Activated naive CD8-positive, alpha-beta T cell (primary cell): ENCODE results near the gene PRR14.

ENCODE experiments used
- H3K27ac Mint-ChIP-seq: one replicate; pipeline ENCODE4 v1.8.0; 2021; ENCODE audit warnings: mixed read lengths
- H3K27me3 Mint-ChIP-seq: one replicate; pipeline ENCODE4 v1.8.0; 2021; ENCODE audit warnings: mixed read lengths
- H3K36me3 Mint-ChIP-seq: one replicate; pipeline ENCODE4 v1.8.0; 2021; ENCODE audit warnings: mixed read lengths
- H3K4me1 Mint-ChIP-seq: one replicate; pipeline ENCODE4 v1.8.0; 2021; ENCODE audit warnings: low read depth, mixed read lengths
- H3K4me3 Mint-ChIP-seq: one replicate; pipeline ENCODE4 v1.8.0; 2021; ENCODE audit warnings: mild to moderate bottlenecking, mixed read lengths
- H3K9me3 Mint-ChIP-seq: one replicate; pipeline ENCODE4 v1.8.0; 2021; ENCODE audit warnings: low read depth, mixed read lengths

PRR14 gene

DNA sequence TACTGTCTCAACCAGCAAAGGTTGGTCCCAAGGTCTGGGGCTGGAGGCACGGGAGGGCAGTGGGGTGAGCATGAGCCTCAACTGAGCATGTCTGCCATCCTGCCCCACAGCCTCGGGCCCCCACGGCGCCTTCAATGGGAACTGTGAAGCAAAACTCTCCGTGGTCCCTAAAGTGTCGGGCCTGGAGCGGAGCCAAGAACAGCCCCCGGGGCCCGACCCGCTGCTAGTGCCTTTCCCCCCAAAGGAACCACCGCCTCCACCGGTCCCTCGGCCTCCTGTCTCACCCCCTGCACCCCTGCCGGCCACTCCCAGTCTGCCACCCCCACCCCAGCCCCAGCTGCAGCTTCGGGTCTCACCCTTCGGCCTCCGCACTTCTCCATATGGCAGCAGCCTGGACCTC is 11.7 kb downstream of the PRR14 start:
- Mint-ChIP-seq H3K36me3 (peaks cover 17% of the 10 kb centered on the region), H3K4me1 (peaks cover 40% of the 10 kb centered on the region), H3K27ac (peak overlapping the region; percentile 99), H3K4me3 (peak overlapping the region; percentile 97), H3K9me3 (no peaks in the 10 kb centered on the region), H3K27me3 (no peaks in the 10 kb centered on the region)

DNA sequence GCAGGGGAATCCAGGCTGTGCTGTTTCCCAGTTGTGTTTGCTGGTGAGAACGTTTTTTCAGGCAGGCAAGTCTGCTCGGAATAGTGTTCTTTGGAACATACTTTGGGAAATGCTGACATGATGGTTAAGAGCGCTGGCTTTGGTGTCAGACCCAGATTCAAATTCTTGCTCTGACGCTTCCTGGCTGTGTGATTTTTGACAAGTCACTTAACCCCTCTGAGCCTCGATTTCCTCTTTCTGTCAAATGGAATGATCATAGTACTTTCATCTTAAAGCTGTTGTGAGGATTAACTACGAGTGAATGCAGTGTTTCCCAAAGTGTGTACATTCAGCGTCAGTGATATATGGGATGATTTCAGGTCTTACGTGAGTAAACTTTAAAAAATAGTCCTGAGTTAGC is 12.3 kb downstream of the PRR14 start:
- Mint-ChIP-seq H3K4me3 (peak overlapping the region; percentile 97), H3K27ac (peak overlapping the region; percentile 88), H3K4me1 (peaks cover 42% of the 10 kb centered on the region), H3K9me3 (no peaks in the 10 kb centered on the region), H3K27me3 (no peaks in the 10 kb centered on the region), H3K36me3 (peaks cover 20% of the 10 kb centered on the region)

DNA sequence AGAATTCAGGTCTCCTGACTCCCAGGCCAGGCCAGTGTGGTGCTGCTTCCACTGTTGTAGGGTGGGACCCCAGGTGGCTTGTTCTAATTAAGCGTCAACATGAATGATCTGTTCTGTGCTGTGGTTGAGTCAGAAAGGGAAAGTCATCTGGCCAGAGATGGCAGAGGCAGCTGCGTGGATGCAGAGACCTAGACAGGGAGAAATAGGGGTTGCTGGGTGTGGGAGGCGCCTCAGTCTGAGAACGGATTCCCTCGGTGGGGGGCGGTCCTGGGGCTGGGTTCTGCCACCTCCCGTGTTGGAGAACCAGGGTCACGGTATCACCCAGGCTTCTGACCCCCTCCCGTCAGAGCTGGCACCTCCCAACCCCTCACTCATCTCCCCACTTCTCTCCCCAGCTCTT is 13.1 kb downstream of the PRR14 start:
- Mint-ChIP-seq H3K4me1 (peaks cover 43% of the 10 kb centered on the region), H3K27me3 (no peaks in the 10 kb centered on the region), H3K27ac (peak overlapping the region; percentile 88), H3K4me3 (peak overlapping the region; percentile 97), H3K36me3 (peaks cover 20% of the 10 kb centered on the region), H3K9me3 (no peaks in the 10 kb centered on the region)

DNA sequence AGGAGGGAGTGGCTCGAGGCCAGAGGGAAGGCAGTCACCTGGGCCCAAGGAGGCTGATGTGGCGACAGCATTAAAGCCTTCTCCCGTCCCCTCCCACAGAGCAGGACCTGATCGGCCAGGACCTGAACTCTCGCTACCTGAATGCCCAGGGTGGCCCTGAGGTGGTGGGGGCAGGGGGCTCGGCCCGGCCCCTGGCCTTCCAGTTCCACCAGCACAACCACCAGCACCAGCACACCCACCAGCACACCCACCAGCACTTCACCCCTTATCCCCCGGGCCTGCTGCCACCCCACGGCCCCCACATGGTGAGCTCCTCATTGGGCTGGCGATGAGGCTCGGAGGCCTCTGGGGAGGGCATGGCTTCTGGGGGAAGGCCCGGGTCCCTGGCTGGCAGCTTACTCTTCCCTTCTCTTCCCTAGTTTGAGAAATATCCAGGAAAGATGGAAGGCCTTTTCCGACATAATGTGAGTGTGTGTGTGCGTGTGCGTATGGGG is 13.9 kb downstream of the PRR14 start:
- H3K36me3 Mint-ChIP-seq, result peaks cover 20% of the 10 kb centered on the region
- H3K4me1 Mint-ChIP-seq, result peaks cover 43% of the 10 kb centered on the region
- H3K4me3 Mint-ChIP-seq, result no peak overlapping the region

DNA sequence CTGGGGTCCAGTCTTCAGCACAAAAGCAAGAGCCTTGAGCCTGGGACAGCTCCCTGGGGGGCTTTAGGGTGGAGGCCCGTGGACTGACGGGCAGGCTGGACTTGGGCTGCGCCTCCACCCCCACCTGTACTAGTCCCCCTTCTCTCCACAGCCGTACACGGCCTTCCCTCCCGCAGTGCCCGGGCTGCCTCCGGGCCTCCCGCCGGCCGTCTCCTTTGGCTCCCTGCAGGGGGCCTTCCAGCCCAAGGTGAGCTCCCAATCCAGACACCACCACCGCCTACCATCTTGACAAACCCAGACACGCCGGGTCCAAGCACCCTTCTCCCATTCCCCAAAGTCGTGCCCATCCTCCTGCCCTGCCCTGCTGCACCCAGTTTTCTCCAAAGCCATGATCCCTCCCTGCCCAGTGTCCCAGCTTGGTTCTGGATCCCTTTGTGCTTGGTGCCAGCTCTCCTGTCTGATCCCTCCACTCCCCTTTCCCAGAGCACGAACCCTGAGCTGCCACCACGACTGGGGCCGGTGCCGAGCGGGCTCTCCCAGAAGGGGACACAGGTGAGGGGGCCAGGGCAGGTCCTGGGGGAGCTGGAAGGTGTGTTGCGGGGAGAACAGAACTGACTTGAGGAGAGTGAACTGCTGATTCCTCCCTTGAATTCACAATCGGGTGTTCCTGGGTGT is 14.5 kb downstream of the PRR14 start:
- Mint-ChIP-seq H3K4me1 (peaks cover 43% of the 10 kb centered on the region), H3K27me3 (no peaks in the 10 kb centered on the region), H3K36me3 (peaks cover 20% of the 10 kb centered on the region), H3K4me3 (peak overlapping the region; percentile 38), H3K27ac (peak overlapping the region; percentile 72), H3K9me3 (no peaks in the 10 kb centered on the region)

More for the DNA sequence above, 13.9 kb downstream of the PRR14 start:
- Mint-ChIP-seq H3K27me3 (no peaks in the 10 kb centered on the region), H3K9me3 (no peaks in the 10 kb centered on the region), H3K27ac (no peak overlapping the region)

DNA sequence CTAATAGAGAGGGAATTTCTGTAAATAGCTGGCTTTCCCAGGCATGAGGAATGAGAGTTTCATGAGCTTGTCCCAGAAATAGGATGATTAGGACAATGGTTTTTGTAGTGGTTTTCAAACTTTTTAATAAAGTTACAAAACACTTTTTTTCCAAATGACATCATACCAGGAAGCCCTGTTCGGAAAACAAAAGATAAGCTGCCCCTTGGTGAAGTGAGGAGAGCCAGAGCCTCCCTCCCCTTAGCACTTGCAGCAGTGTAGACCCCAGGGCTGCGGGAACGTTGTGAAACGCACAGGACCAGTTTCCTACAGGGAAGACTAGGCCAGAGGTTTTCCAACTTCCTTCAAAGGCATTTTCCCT is 15.1 kb downstream of the PRR14 start:
- Mint-ChIP-seq H3K27me3 (no peaks in the 10 kb centered on the region), H3K9me3 (no peaks in the 10 kb centered on the region), H3K27ac (no peak overlapping the region), H3K36me3 (peaks cover 16% of the 10 kb centered on the region), H3K4me3 (no peak overlapping the region), H3K4me1 (peaks cover 41% of the 10 kb centered on the region)

DNA sequence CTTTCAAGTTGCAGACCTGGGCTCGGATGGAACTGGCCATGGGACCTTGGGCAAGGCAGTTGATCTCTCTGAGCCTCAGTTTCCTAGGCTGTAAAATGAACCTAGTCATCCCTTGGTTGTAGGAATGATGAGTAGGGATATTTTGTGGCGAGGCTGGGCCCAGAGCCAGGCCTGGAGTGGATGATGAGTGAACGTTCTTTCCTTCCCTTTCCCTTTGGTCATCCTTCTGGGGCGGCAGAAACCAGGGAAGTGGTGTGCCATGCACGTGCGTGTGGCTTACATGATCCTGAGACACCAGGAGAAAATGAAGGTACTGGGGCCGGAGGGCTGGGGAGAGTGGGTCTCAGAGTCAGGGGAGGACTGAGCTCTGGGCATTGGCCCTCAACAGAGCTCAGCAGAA is 15.9 kb downstream of the PRR14 start:
- no peak overlapping the region for H3K4me3 Mint-ChIP-seq
- H3K27me3 Mint-ChIP-seq, result no peaks in the 10 kb centered on the region
- peaks cover 35% of the 10 kb centered on the region for H3K4me1 Mint-ChIP-seq
- peaks cover 11% of the 10 kb centered on the region for H3K36me3 Mint-ChIP-seq
- H3K9me3 Mint-ChIP-seq, result no peaks in the 10 kb centered on the region
- H3K27ac Mint-ChIP-seq, result peak overlapping the region; percentile 34

DNA sequence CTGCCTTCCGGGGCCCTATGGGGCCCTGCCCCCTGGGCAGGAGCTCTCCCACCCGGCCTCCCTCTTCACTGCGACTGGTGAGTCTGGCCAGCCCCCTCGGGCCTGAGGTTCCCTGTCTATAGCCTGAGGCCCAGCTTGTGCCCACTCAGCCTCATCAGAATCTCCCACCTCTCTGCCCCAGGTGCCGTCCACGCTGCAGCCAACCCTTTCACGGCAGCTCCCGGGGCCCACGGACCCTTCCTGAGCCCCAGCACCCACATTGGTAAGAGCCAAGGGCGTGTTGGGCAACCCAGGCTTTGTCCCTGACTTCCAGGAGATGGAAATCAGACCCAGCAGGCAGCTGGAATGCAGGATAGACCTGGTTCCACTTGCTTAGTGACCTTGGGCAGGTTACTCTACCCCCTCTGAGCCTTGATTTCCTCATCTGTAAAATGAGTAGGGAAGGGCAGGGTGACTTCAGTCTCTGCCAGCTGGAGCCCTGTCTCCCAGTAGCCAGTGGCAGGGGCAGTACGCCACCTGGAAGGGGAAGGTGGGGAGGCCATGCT is 16.7 kb downstream of the PRR14 start:
- Mint-ChIP-seq H3K27ac (peak overlapping the region; percentile 51), H3K4me1 (peaks cover 28% of the 10 kb centered on the region), H3K27me3 (no peaks in the 10 kb centered on the region), H3K4me3 (no peak overlapping the region), H3K36me3 (peaks cover 8% of the 10 kb centered on the region), H3K9me3 (no peaks in the 10 kb centered on the region)

DNA sequence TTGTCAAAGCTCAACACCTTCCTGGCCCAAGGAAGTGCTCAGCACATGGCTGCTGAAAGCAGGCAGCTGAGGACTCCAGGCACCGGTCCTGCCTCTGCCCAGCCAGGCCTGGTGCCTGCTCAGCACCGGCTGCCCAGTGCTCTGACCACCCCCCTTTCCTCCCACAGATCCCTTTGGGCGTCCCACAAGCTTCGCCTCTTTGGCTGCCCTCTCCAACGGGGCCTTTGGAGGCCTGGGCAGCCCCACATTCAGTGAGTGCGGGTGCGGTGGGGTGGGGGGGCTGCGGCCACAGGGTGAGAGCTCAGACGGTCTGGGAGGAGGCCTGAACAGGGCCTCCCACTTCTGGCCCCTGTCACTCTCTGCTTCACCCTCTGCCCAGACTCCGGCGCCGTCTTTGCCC is 17.6 kb downstream of the PRR14 start:
- Mint-ChIP-seq H3K27me3 (no peaks in the 10 kb centered on the region), H3K27ac (no peak overlapping the region), H3K4me1 (peaks cover 19% of the 10 kb centered on the region), H3K36me3 (peaks cover 6% of the 10 kb centered on the region), H3K9me3 (no peaks in the 10 kb centered on the region), H3K4me3 (no peak overlapping the region)

DNA sequence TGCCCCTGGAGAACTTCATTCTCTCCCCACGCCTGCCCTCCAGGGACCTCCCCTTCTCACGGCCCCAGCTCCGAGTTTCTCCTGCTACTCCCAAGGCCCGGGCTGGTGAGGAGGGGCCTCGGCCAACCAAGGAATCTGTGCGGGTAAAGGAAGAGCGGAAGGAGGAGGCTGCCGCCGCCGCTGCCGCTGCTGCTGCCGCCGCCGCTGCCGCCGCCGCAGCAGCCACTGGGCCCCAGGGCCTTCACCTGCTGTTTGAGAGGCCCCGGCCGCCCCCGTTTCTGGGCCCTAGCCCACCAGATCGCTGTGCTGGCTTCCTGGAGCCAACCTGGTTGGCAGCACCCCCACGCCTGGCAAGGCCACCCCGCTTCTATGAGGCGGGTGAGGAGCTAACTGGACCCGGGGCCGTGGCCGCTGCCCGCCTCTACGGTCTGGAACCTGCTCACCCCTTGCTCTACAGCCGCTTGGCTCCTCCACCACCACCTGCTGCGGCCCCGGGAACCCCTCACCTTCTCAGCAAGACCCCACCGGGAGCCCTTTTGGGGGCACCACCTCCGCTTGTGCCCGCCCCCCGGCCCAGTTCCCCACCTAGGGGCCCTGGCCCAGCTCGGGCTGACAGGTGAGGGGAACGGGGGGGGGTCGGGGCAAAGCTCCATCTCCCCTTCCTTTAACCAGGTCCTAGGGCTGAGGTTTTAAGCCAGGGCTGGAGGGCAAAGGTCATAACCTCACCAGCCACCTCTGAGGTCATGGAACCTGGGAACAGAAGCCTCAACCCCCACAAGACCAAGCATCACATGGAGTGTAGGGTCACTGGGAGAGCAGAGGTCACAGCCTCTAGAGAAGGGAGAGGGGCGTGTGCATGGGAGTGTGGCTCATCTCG is 18.5 kb downstream of the PRR14 start:
- no peak overlapping the region for H3K27ac Mint-ChIP-seq
- no peaks in the 10 kb centered on the region for H3K9me3 Mint-ChIP-seq
- H3K4me1 Mint-ChIP-seq, result peaks cover 15% of the 10 kb centered on the region
- H3K4me3 Mint-ChIP-seq, result no peak overlapping the region
- no peaks in the 10 kb centered on the region for H3K27me3 Mint-ChIP-seq
- H3K36me3 Mint-ChIP-seq, result peaks cover 3% of the 10 kb centered on the region

DNA sequence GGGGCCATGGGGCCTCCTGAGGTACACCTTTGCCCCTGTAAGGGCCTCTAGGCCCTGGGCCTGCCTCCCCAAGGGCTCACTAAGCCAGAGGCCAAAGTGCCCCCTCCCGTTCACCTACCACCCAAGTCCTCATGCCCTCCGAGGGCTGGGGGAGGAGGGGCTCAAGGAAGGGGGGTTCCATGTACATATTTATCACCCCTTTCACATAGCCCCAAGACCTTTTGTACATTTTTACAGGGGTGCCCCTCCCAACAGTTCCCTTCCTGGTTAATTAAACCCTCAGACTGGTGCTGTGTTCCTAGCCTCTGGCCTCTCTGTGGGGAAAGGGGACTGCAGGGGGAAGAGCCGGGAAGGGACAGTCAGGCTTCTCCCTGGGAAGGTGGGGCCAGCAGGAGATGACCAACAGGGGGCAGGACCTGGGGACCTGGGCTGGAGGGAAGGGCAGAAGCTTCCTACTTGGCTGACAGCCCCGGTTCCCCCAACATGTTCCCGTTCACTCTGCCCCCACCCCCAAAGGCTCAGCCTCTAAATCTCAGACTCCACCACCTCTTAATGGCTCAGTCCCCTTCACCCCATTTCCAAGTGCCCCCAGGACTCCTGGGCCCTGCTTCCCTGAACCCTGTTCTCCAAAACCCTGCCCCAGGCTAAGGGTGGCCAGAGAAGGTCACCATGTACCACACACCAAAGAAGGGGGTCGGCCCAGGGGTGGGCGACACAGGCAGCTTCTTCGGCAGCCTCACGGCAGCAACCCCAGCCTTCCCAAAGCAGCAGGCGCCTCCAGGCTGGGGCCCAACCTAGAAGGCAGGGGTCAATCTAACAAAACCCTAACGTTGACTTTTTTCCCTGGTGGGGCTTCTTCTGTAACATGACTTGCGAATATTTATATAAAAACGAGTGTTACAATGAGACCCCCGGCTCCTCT is 19.4 kb downstream of the PRR14 start:
- Mint-ChIP-seq H3K4me3 (no peak overlapping the region), H3K4me1 (peaks cover 13% of the 10 kb centered on the region), H3K9me3 (no peaks in the 10 kb centered on the region), H3K27ac (no peak overlapping the region), H3K27me3 (no peaks in the 10 kb centered on the region), H3K36me3 (peaks cover 3% of the 10 kb centered on the region)

DNA sequence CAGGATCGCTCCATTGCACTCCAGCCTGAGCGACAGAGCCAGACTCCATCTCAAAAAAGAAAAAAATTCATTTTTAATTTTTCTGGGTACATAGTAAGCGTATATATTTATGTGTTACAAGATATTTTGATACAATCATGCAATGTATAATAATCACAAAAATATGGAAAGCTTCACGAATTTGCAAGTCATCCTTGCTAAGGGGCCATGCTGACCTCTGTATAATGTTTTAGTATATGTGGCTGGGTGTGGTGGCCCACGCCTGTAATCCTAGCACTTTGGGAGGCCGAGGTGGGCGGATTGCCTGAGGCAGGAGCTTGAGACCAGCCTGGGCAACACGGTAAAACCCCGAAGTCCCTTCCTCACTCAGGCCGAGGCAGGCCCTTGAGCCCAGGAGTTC is 24.4 kb downstream of the PRR14 start:
- Mint-ChIP-seq H3K4me1 (peaks cover 1% of the 10 kb centered on the region), H3K36me3 (no peaks in the 10 kb centered on the region), H3K27ac (no peak overlapping the region), H3K9me3 (no peaks in the 10 kb centered on the region), H3K4me3 (no peak overlapping the region), H3K27me3 (no peaks in the 10 kb centered on the region)

DNA sequence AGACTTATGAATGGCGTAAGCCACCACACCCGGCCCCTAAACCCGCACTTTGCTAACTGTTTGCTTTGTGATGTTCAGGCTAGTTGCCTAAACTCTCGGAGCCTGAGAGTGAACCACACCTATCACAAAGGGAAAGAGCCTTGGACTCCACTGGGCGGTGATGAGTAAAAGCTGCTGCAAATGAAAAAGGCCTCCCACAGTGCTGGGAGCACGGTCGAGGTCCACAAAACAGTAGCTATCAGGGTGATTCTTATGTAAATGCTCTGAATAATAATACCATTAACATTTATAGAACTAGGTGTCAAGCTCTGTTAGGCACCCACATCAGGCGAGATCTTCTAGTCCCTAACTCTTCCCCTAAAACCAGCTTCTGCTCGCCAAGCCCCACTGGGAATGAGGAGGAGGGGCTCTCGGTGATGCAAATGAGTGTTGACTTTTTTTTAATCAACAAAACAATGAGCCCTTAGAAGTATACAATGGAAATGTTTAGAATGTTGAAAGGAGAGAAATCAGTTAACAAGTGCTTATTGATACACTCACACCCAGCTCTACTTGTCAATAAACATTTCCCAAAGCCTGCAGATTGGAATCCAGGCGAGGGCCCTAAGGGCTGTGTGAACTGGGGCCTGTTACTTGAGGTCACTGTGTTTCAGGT is 27.3 kb downstream of the PRR14 start:
- no peak overlapping the region for H3K4me3 Mint-ChIP-seq
- H3K4me1 Mint-ChIP-seq, result no peaks in the 10 kb centered on the region
- H3K27me3 Mint-ChIP-seq, result no peaks in the 10 kb centered on the region
- H3K27ac Mint-ChIP-seq, result no peak overlapping the region
- no peaks in the 10 kb centered on the region for H3K36me3 Mint-ChIP-seq
- no peaks in the 10 kb centered on the region for H3K9me3 Mint-ChIP-seq

DNA sequence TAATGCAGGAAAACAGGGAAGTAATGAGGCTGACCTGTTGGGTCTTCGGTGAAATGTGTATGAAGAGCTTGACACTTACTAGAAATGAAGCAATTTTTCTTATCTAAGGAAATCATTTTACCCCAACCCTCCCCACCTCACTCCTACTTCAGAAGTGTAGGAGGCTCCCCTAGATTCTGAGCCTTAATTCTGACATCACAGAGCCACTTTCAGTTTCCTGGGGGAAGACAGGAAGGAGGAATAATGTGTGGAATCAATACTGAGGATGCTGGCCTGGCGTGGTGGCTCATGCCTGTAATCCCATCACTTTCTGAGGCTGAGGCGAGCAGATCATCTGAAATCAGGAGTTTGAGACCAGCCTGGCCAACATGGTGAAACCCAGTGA is 27.8 kb downstream of the PRR14 start:
- no peak overlapping the region for H3K27ac Mint-ChIP-seq
- H3K9me3 Mint-ChIP-seq, result no peaks in the 10 kb centered on the region
- no peaks in the 10 kb centered on the region for H3K36me3 Mint-ChIP-seq
- no peaks in the 10 kb centered on the region for H3K27me3 Mint-ChIP-seq
- no peaks in the 10 kb centered on the region for H3K4me1 Mint-ChIP-seq
- H3K4me3 Mint-ChIP-seq, result no peak overlapping the region
